GM12878 (cell line): Measurements from ENCODE around the gene CCDC149. TPM values are rescaled to one million over a fixed set of nuclear protein-coding genes. Genes with fewer than 3 reads are reported as not detected.
A peak's percentile ranks its signal among the peaks of the same experiment; 100 is the strongest.

ENCODE experiments used
- ATAC-seq: fragments of 200-7000 bp; cut with Tn5 transposase; 3 replicates; pipeline ENCODE4 v1.9.1; 2020; ENCODE audit warnings: mild to moderate bottlenecking, moderate library complexity
- BruUV-seq: library from RNA; stranded (reverse); fragments of 400-500 nt; replicated peaks from 2 replicates; lab custom pipeline; 2021; lab: Mats Ljungman, UMichigan
- CTCF ChIA-PET: fragments of 300-600 bp; sonication (Branson Sonifier 250); formaldehyde crosslinking; extraction: SDS; loops from one replicate; lab custom pipeline; 2021; ENCODE audit warnings: inconsistent platforms; lab: Yijun Ruan, JAX
- POLR2A ChIA-PET: fragments of 350-600 bp; formaldehyde crosslinking; extraction: SDS; loops from one replicate; lab custom pipeline; 2021; ENCODE audit warnings: inconsistent platforms; lab: Charles Lee
- RAD21 ChIA-PET: fragments of 300-600 bp; sonication (Branson Sonifier 250); formaldehyde crosslinking; loops from one replicate; lab custom pipeline; 2023; ENCODE audit warnings: antibody characterized with exemption; ENCODE audit not compliant: unreplicated experiment; lab: Charles Lee
- SMC1A ChIA-PET: fragments of 300-600 bp; sonication (Branson Sonifier 250); formaldehyde crosslinking; loops from one replicate; lab custom pipeline; 2023; ENCODE audit not compliant: unreplicated experiment, uncharacterized antibody; lab: Charles Lee
- DNase-seq: peaks from one replicate; pipeline ENCODE4 v3.0.0-alpha.2; 2011; ENCODE audit warnings: low read depth, low spot score
- FAIRE-seq: peaks from 3 replicates; lab custom pipeline; 2011; peaks lifted over from hg19 to GRCh38; lab: Jason Lieb, UNC
- H2AFZ ChIP-seq: 2 replicates; pipeline ENCODE4 v1.6.0; 2011; ENCODE audit warnings: low read depth, low read length, control low read depth; ENCODE audit not compliant: control insufficient read depth
- H3K27ac ChIP-seq: 2 replicates; pipeline ENCODE4 v1.5.1; 2011; ENCODE audit warnings: control low read depth; ENCODE audit not compliant: control insufficient read depth, insufficient read depth
- H3K27me3 ChIP-seq, 2 experiments: replicated peaks in 1 of 2; 2 replicates each; pipeline versions ENCODE4 v1.6.0 to v1.6.1; 2011; ENCODE audit warnings: low read length in 1 of 2; ENCODE audit not compliant: control insufficient read depth in 2 of 2, insufficient read depth in 2 of 2
- H3K36me3 ChIP-seq, 2 experiments: 2 replicates each; pipeline ENCODE4 v1.5.1; 2011; ENCODE audit warnings: low read length in 1 of 2; ENCODE audit not compliant: control insufficient read depth in 2 of 2, insufficient read depth in 2 of 2
- H3K4me1 ChIP-seq: 2 replicates; pipeline ENCODE4 v1.6.1; 2011; ENCODE audit warnings: mild to moderate bottlenecking, low read length, moderate library complexity, mixed read lengths; ENCODE audit not compliant: control insufficient read depth, insufficient read depth
- H3K4me2 ChIP-seq: 2 replicates; pipeline ENCODE4 v1.6.0; 2011; ENCODE audit warnings: control low read depth; ENCODE audit not compliant: control insufficient read depth, insufficient read depth
- H3K4me3 ChIP-seq: fragments of 200-600 bp; sonication (generic); 2 replicates; pipeline ENCODE4 v1.5.1; 2016
- H3K79me2 ChIP-seq: 2 replicates; pipeline ENCODE4 v1.6.0; 2011; ENCODE audit warnings: low read length; ENCODE audit not compliant: control insufficient read depth, insufficient read depth
- H3K9ac ChIP-seq: 2 replicates; pipeline ENCODE4 v1.8.0; 2011; ENCODE audit warnings: low read length, control low read depth, mixed read lengths; ENCODE audit not compliant: control insufficient read depth, insufficient read depth
- H3K9me3 ChIP-seq: replicated peaks from 3 replicates; pipeline ENCODE4 v1.5.1; 2011; ENCODE audit warnings: mild to moderate bottlenecking, low read length; ENCODE audit not compliant: control insufficient read depth, insufficient read depth
- H4K20me1 ChIP-seq: 2 replicates; pipeline ENCODE4 v1.6.0; 2011; ENCODE audit not compliant: control insufficient read depth, insufficient read depth
- ATF3 ChIP-seq: IDR thresholded peaks from 2 replicates; pipeline ENCODE4 v1.6.1; 2011; ENCODE audit warnings: low read depth, mild to moderate bottlenecking, low read length, moderate library complexity, borderline replicate concordance; ENCODE audit errors: extremely low read depth
- E2F8 ChIP-seq: fragments of 450-650 bp; IDR thresholded peaks from 2 replicates; pipeline ENCODE4 v1.6.1; 2018; ENCODE audit warnings: mild to moderate bottlenecking, low read depth, moderate library complexity; ENCODE audit not compliant: partially characterized antibody
- HDGF ChIP-seq: fragments of 450-650 bp; IDR thresholded peaks from 2 replicates; pipeline ENCODE4 v1.6.1; 2016; ENCODE audit warnings: antibody characterized with exemption
- MTA3 ChIP-seq: IDR thresholded peaks from 2 replicates; pipeline ENCODE4 v1.6.1; 2012; ENCODE audit warnings: low read length, inconsistent platforms, borderline replicate concordance
- NBN ChIP-seq: fragments of 450-650 bp; IDR thresholded peaks from 2 replicates; pipeline ENCODE4 v1.6.1; 2016
- NRF1 ChIP-seq: conservative IDR thresholded peaks from 2 replicates; pipeline ENCODE4 v1.6.1; 2011; ENCODE audit warnings: mild to moderate bottlenecking, low read depth, low read length, improper control_type of control experiment
- POLR2AphosphoS5 ChIP-seq: IDR thresholded peaks from 2 replicates; pipeline ENCODE4 v1.6.1; 2011; ENCODE audit warnings: mild to moderate bottlenecking, low read length, inconsistent platforms
- RBBP5 ChIP-seq: fragments of 200-600 bp; sonication (generic); conservative IDR thresholded peaks from 2 replicates; pipeline ENCODE4 v1.6.1; 2016
- SMAD1 ChIP-seq: fragments of 450-650 bp; IDR thresholded peaks from 2 replicates; pipeline ENCODE4 v1.6.1; 2018; ENCODE audit warnings: mild to moderate bottlenecking, low read depth; ENCODE audit not compliant: partially characterized antibody
- SPI1 ChIP-seq: IDR thresholded peaks from 2 replicates; pipeline ENCODE4 v1.6.1; 2011; ENCODE audit warnings: low read depth, mild to moderate bottlenecking, low read length, moderate library complexity, borderline replicate concordance; ENCODE audit not compliant: insufficient read depth
- USF1 ChIP-seq: IDR thresholded peaks from 2 replicates; pipeline ENCODE4 v1.6.1; 2011; ENCODE audit warnings: borderline replicate concordance, low read depth, mild to moderate bottlenecking, moderate library complexity, mixed read lengths, low read length; ENCODE audit not compliant: insufficient read depth; ENCODE audit errors: extremely low read length
- ZNF274 ChIP-seq: IDR thresholded peaks from one replicate; pipeline ENCODE4 v1.8.0; 2011; ENCODE audit not compliant: insufficient read length, insufficient read depth
- WGBS: methylation state at CpG from one replicate; pipeline ENCODE4 v1.1.6; 2016; ENCODE audit warnings: low lambda C conversion rate; ENCODE audit not compliant: insufficient replicate concordance, insufficient coverage; ENCODE audit errors: missing lambda C conversion rate; 5-methylcytosine and 5-hydroxymethylcytosine counted together
- in situ Hi-C: fragments of 300-500 bp; cut with MboI; formaldehyde crosslinking; loops from 9 replicates; pipeline ENCODE4 v1.14.3; 2018; ENCODE audit warnings: mixed read lengths
- intact Hi-C: fragments of 100-400 bp; cut with micrococcal nuclease; formaldehyde crosslinking; loops from one replicate; pipeline ENCODE4 v1.14.2; 2022; ENCODE audit not compliant: unreplicated experiment
- polyA plus RNA-seq, 11 experiments: library from polyadenylated mRNA; depleted of rRNA in 4 of 11; unstranded in 6 of 11; stranded (reverse) in 5 of 11; fragments of >200 nt; fragmentation: Nextera tagmentation in 4 of 11; fragmentation: Illumina TruSeq in 1 of 11; extraction: Ambion mirVana in 4 of 11; extraction: Trizol in 1 of 11; gene quantifications; 1 replicate in 1 of 11; 2 replicates in 10 of 11; pipeline versions ENCODE4 v1.2.1 to v1.2.3, GENCODE V29; 2011 to 2016; ENCODE audit warnings: inconsistent platforms in 2 of 11, missing spikeins in 2 of 11, low read depth in 1 of 11
- total RNA-seq, 4 experiments: library from RNA; depleted of rRNA in 3 of 4; stranded (reverse); fragments of >200 nt in 3 of 4; fragmentation: Illumina TruSeq in 1 of 4; extraction: Trizol in 1 of 4; gene quantifications; 2 replicates each; pipeline versions ENCODE4 v1.2.1 to v1.2.3, GENCODE V29; 2013 to 2021

CCDC149 gene
- total and polyA plus RNA-seq, 10 of the 15 experiments (the other 5 are each of a cell fraction or from before 2014, with no cell fraction given): 0.03 to 0.04 (median 0.04) TPM; not detected in 7

GRCh38 chr4:24884902-24885301 is 27.9 kb downstream of the CCDC149 start:
- in situ Hi-C loops (no loop called here), intact Hi-C loops (no loop called here)
- ChIA-PET CTCF (no interaction called here), POLR2A (no interaction called here), SMC1A (interaction anchor here (0.6 kb wide), 1 partner anchor 13 kb away, joined by 3 read pairs; no protein-coding TSS in a partner anchor), RAD21 (no interaction called here)
- no peaks in the 10 kb centered on the region; the same call in 1 of the 2 replicates for H3K4me1 ChIP-seq
- FAIRE-seq: no peak
- TF ChIP-seq SMAD1 (no peak), RBBP5 (no peak), ATF3 (no peak), MTA3 (no peak), USF1 (no peak), POLR2AphosphoS5 (no peak), NBN (no peak), E2F8 (no peak), NRF1 (no peak), HDGF (no peak), ZNF274 (no peak), SPI1 (no peak)
- no peaks in the 10 kb centered on the region for H3K9me3 ChIP-seq
- H3K9ac ChIP-seq: no peak overlapping the region
- no peaks in the 10 kb centered on the region for H3K36me3 ChIP-seq
- no peak overlapping the region for H3K27ac ChIP-seq
- no peak overlapping the region for H3K4me2 ChIP-seq
- no peaks in the 10 kb centered on the region for H4K20me1 ChIP-seq
- BruUV-seq: no TSS peak
- ATAC-seq: peak; percentile 36; the same call in 1 of the 3 replicates
- H2AFZ ChIP-seq: no peak overlapping the region
- H3K27me3 ChIP-seq: no peaks in the 10 kb centered on the region
- H3K79me2 ChIP-seq: no peaks in the 10 kb centered on the region
- WGBS: 17% methylated on average over 8 of the region's 8 CpGs
- H3K4me3 ChIP-seq: no peak overlapping the region
- no peak for DNase-seq
